ENCODE results near the gene KRTAP12-3.

- TF ChIP-seq EZH2phosphoT487 (IDR thresholded peaks at IDR 0.05; ENCODE audit: insufficient read depth, low read depth) (no peak), EZH2 (IDR thresholded peaks at IDR 0.05; ENCODE audit: insufficient read depth, poor library complexity, severe bottlenecking) (no peak)
These were observed 42.3 kb upstream of the KRTAP12-3 start for GRCh38 chr21:44615466-44615865.
